Ishikawa (cell line): ENCODE measurements around the gene LBHD1.

Source experiments
- CEBPB ChIP-seq: IDR thresholded peaks from 2 replicates; pipeline ENCODE4 v1.6.1; 2012
- CREB1 ChIP-seq: IDR thresholded peaks from 2 replicates; pipeline ENCODE4 v1.6.1; 2012; ENCODE audit warnings: low read depth
- EGR1 ChIP-seq: IDR thresholded peaks from 2 replicates; pipeline ENCODE4 v1.6.1; 2012
- EP300 ChIP-seq: IDR thresholded peaks from 2 replicates; pipeline ENCODE4 v1.6.1; 2012; ENCODE audit warnings: borderline replicate concordance
- FOXM1 ChIP-seq: IDR thresholded peaks from 2 replicates; pipeline ENCODE4 v1.6.1; 2012; ENCODE audit warnings: low read depth, borderline replicate concordance
- NFIC ChIP-seq: IDR thresholded peaks from 2 replicates; pipeline ENCODE4 v1.6.1; 2012
- RAD21 ChIP-seq: IDR thresholded peaks from 2 replicates; pipeline ENCODE4 v1.6.1; 2012; ENCODE audit warnings: low read depth
- REST ChIP-seq: IDR thresholded peaks from 2 replicates; pipeline ENCODE4 v1.6.1; 2012; ENCODE audit warnings: low read depth, mild to moderate bottlenecking
- TAF1 ChIP-seq: IDR thresholded peaks from 2 replicates; pipeline ENCODE4 v1.6.1; 2012; ENCODE audit warnings: low read depth, mild to moderate bottlenecking
- TCF12 ChIP-seq: IDR thresholded peaks from 2 replicates; pipeline ENCODE4 v1.6.1; 2012; ENCODE audit warnings: low read depth
- TEAD4 ChIP-seq: IDR thresholded peaks from 2 replicates; pipeline ENCODE4 v1.6.1; 2012
- TF ChIP-seq, protein P1 (sequence below): IDR thresholded peaks from 2 replicates; pipeline ENCODE4 v1.6.1; 2012

GRCh38 chr11:62667460-62667859 is 4.6 kb downstream of the LBHD1 start:
- TF ChIP-seq RAD21 (no peak), NFIC (no peak), EP300 (no peak), TAF1 (no peak), REST (no peak), CEBPB (no peak), EGR1 (no peak), TEAD4 (no peak), FOXM1 (no peak), CREB1 (no peak), TCF12 (no peak)
- TF ChIP-seq, protein P1, sequence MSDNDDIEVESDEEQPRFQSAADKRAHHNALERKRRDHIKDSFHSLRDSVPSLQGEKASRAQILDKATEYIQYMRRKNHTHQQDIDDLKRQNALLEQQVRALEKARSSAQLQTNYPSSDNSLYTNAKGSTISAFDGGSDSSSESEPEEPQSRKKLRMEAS = no peak
